Measurements from ENCODE around the gene PTPRF. TPM values are rescaled to one million over a fixed set of nuclear protein-coding genes. Genes with fewer than 3 reads are reported as not detected.

PTPRF gene
- polyA plus RNA-seq, 1 experiment = 97.0 TPM

- Histone ChIP-seq H3K27me3 (ENCODE audit: control insufficient read depth, insufficient read depth, low read length) (no peaks in the 10 kb centered on the region), H3K36me3 (ENCODE audit: control insufficient read depth, insufficient read depth, low read length) (peaks cover 4% of the 10 kb centered on the region), H3K4me3 (ENCODE audit: low read depth, low read length) (no peak overlapping the region)
- ChIA-PET POLR2A (no interaction called here), CTCF (no interaction called here)
- DNase-seq (ENCODE audit: low read depth) = no peak
- no peak for TF ChIP-seq CTCF (IDR thresholded peaks at IDR 0.05; ENCODE audit: insufficient read depth, low read depth, low read length)
Observed at GRCh38 chr1:43559714-43560113, 29.0 kb downstream of the PTPRF start.

- ChIA-PET CTCF (no interaction called here), POLR2A (no interaction called here)
- DNase-seq (ENCODE audit: low read depth) = no peak
- H3K36me3 ChIP-seq (ENCODE audit: control insufficient read depth, insufficient read depth, low read length) = peaks cover 4% of the 10 kb centered on the region
- TF ChIP-seq CTCF (IDR thresholded peaks at IDR 0.05; ENCODE audit: insufficient read depth, low read depth, low read length) = no peak
- no peak overlapping the region for H3K4me3 ChIP-seq (ENCODE audit: low read depth, low read length)
- no peaks in the 10 kb centered on the region for H3K27me3 ChIP-seq (ENCODE audit: control insufficient read depth, insufficient read depth, low read length)
Observed at GRCh38 chr1:43560286-43560685, 29.6 kb downstream of the PTPRF start.

- ChIA-PET POLR2A (no interaction called here), CTCF (interaction anchor here (3.4 kb wide), 1 partner anchor 8 kb away, joined by 17 read pairs; no protein-coding TSS in a partner anchor)
- Histone ChIP-seq H3K36me3 (ENCODE audit: control insufficient read depth, insufficient read depth, low read length) (no peaks in the 10 kb centered on the region; the same call in none of the 2 replicates), H3K27me3 (ENCODE audit: control insufficient read depth, insufficient read depth, low read length) (no peaks in the 10 kb centered on the region), H3K4me3 (ENCODE audit: low read depth, low read length) (no peak overlapping the region)
- DNase-seq (ENCODE audit: low read depth) = no peak
- TF ChIP-seq CTCF (IDR thresholded peaks at IDR 0.05; ENCODE audit: insufficient read depth, low read depth, low read length) = no peak
Observed at GRCh38 chr1:43563876-43564539, 33.3 kb downstream of the PTPRF start.

- Histone ChIP-seq H3K27me3 (ENCODE audit: control insufficient read depth, insufficient read depth, low read length) (no peaks in the 10 kb centered on the region), H3K36me3 (ENCODE audit: control insufficient read depth, insufficient read depth, low read length) (peaks cover 4% of the 10 kb centered on the region), H3K4me3 (ENCODE audit: low read depth, low read length) (no peak overlapping the region)
- POLR2A ChIA-PET = interaction anchor here (0.6 kb wide), 1 partner anchor 12 kb away, joined by 3 read pairs; no protein-coding TSS in a partner anchor
- no peak for TF ChIP-seq CTCF (IDR thresholded peaks at IDR 0.05; ENCODE audit: insufficient read depth, low read depth, low read length)
- DNase-seq (ENCODE audit: low read depth) = no peak
- CTCF ChIA-PET = interaction anchor here (3.4 kb wide), 1 partner anchor 9 kb away, joined by 17 read pairs; no protein-coding TSS in a partner anchor
Observed at GRCh38 chr1:43564551-43565348, 34.1 kb downstream of the PTPRF start.

- no peak for DNase-seq (ENCODE audit: low read depth)
- ChIA-PET CTCF (interaction anchor here (1.2 to 3.4 kb wide), 2 partner anchors 10 to 12 kb away, joined by 3 to 17 read pairs; no protein-coding TSS in a partner anchor), POLR2A (no interaction called here)
- H3K27me3 ChIP-seq (ENCODE audit: control insufficient read depth, insufficient read depth, low read length) = no peaks in the 10 kb centered on the region
- H3K36me3 ChIP-seq (ENCODE audit: control insufficient read depth, insufficient read depth, low read length) = peaks cover 9% of the 10 kb centered on the region
- H3K4me3 ChIP-seq (ENCODE audit: low read depth, low read length) = peak overlapping the region; percentile 49
- TF ChIP-seq CTCF (IDR thresholded peaks at IDR 0.05; ENCODE audit: insufficient read depth, low read depth, low read length) = no peak
Observed at GRCh38 chr1:43565600-43566360, 35.1 kb downstream of the PTPRF start.

Measured in BJ (cell line).